Mesenteric fat pad (tissue), 1 donor: ENCODE results near the gene ARSB. TPM values are rescaled to one million over a fixed set of nuclear protein-coding genes. Genes with fewer than 3 reads are reported as not detected.
"Not testable (repeated sequence)": the region's sequence is repeated elsewhere in the genome, so short reads cannot be mapped to it uniquely, and the experiment has no call there.

Experiments used
- DNase-seq: peaks from one replicate; pipeline ENCODE4 v3.0.0-alpha.2; 2020; ENCODE audit warnings: low spot score
- total RNA-seq: library from RNA; stranded (reverse); fragmentation: NEBNext Ultra II Directional; extraction: Animal tissue kit (Norgen Biotek cat#: 25700); gene quantifications from one replicate; pipeline ENCODE4 v1.2.1, GENCODE V29; 2021
- donor health status: DM: yes; HTN: yes; CAD: no.

Gene ARSB
- total RNA-seq, 1 donor from 2014 or later, result 16.7 TPM

DNA sequence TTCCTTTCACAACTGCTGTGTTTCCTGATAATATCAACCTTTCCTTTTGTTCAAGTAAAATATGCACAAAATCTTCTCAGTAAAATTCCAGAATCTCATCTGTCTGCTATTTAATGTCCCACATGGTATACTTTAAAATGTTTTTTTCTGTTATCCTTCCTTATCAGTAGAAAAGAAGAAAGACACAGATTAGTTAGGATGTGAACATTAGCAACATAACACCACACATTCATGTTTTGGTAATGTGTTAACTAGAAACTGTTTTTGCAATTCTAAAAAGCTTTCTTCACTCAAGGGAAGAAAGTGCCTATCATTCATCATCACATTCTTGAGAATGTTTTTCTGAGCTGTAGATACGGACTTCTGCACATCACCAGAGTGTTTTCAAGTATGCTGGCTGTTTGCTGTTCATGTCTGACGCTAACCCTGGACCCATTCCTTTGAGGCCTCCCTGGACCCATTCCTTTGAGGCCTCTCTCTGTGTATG, 10.5 kb upstream of the ARSB start:
- DNase-seq, result no peak

DNA sequence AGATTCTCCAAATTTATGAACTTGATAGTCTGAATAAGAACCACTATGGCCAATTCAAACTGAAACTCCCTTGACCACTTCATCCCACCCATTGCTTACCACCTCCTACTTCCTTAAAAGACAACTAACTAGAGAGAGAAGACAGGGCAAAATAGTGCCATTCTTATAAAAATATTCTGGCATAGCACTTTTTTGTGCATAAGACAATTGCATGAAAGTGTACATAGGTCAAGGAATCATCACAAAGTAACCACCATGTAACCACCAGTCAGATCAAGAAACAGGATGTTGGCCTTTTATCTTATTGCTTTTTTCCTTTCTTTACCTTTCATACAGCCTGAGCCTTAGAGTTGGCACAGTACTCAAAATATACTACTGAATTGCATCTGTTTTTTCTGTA, 8.1 kb upstream of the ARSB start:
- DNase-seq, result no peak

DNA sequence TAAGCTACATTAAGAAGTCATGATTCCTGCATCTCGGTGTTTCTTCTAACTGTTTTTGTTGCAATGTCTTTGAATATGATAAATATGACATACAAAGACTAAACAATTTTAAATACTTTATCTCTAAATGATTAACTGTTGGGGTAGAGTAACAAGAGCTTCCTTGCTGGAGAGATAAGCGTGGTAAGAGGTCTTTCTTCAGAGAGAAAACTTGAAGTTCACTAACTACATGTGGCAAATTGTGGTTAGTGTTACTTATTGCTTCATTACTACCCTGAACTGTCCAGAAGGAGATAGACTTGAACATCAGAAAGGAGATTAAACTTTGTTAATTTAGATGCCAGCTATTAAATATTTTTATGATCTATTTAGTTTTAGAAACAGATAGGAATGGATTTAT, 7.0 kb upstream of the ARSB start:
- no peak for DNase-seq

DNA sequence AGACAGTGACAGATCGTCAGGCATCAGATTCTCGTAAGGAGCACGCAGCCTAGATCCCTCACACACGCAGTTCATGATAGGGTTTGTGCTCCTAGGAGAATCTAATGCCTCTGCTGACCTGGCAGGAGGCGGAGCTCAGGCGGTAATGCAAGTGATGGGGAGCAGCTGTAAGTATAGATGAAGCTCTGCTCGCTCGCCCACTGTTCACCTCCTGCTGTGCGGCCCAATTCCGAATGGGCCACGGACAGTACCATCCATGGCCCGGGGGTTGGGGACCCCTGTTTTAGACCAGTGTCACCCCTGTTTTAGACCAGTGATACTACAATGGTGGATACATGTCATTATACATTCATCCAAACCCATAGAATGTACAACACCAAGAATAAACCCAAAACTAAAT, 4.0 kb upstream of the ARSB start:
- DNase-seq, result no peak

GRCh38 chr5:78985725-78986223, 664 bp upstream of the ARSB start:
- no peak for DNase-seq

DNA sequence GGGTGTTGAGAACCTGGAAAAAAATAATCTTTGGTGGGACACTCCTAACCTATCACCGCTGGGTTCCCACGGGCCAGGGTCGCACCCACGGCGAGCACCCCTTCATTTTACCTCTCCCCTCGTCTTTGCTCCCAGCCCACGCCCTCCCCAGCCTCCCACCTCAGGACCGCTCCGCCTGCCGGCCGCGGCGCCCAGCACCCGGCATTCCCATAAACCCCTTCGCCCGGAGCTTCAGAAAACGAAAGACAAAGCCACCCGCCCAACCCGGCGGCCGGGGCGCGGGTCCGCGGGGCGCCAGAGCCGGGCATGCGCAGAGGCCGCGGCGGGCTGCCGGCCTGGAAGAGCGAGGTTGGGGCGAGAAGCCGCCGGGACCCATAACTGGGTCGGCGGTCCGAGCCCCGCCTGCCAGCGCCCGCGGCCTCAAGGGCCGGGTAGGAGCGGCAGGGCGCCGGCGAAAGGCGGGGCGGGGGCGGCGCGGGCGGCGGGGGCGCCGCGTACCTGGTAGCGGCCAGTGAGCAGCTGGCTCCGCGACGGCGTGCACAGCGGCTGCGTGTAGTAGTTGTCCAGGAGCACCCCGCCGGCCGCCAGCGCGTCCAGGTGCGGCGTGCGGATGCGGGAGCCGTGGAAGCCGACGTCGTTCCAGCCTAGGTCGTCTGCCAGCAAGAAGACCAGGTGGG, 533 bp downstream of the ARSB start:
- DNase-seq, result peak; percentile 94

DNA sequence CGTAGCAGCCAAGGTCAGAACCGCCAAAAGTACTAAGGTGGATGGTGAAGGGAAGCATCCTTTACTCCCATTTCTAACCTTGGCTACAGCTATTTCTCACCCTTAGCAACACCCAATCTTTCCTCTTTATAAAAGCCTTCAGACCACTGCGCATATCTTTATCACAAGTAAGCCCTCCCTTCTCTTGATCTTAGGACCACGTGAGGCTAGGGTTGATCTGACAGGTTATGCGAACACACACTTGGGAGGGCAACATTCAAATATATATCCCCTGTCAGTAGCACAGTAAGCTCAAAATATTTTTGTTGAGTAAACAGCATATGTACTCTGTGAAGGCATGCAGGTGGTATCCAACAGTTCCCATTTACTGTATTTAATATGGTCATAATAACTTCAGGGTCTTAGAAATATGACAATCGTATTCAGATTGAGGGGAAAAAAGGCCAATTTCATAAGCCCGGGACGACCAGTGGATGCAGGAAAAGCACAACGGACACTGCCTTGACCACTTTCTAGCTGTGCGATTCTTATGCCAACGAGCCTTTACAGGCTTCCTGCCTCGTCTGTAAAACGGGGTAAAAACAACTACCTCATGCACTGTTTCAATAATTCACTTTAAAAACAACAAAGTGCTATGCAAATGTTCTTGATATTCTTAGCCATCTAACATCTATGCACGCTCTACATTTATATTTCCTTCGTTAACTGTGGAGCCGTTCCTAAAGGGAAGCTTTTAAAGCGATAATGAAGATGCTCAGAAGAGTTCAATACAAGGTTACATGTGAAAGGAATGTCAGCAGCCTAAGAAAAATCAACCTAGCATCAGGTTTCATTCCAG, 1.3 kb downstream of the ARSB start:
- DNase-seq, result no peak

GRCh38 chr5:78983194-78983593, 1.9 kb downstream of the ARSB start:
- DNase-seq, result not testable (repeated sequence)

DNA sequence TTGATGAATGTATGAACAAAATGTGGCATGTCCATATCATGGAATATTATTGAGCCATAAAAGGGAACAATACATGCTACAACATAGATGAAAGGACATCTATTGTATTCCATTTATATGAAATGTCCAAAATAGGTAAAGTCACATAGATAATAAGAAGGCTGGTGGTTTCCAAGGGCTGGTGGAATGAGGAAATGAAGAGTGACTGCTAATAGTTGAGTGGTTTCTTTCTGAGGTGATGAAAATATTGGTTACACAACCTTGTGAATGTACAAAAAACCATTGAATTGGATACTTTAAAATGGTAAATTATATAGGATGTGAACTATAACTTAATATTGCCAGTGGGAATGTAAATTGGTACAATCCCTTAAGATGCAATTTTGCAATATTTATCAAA, 5.2 kb downstream of the ARSB start:
- DNase-seq, result no peak

- DNase-seq, result no peak
Observed at GRCh38 chr5:78979117-78979742, 5.9 kb downstream of the ARSB start.

DNA sequence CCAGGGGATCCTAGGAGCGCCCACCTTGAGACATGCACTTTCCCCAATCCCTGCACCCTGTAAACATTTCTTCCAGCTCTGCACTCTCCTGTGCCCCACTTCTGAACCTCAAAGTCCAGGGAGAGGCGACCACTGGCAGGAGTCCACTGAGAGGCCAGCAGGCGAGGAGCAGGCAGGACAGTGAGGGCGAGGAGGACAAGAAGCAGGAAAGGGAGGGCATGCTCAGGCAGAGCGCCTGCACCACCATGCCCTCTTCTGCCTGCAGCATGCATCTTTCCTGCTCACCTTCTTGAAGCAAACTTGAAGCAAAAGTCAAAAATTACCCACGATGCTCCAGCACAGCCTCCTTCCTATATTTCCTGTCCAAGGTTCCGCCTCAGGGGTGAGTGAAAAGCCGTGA, 10.1 kb downstream of the ARSB start:
- no peak for DNase-seq

- DNase-seq, result no peak
Observed at GRCh38 chr5:78974601-78975000, 10.5 kb downstream of the ARSB start.

DNA sequence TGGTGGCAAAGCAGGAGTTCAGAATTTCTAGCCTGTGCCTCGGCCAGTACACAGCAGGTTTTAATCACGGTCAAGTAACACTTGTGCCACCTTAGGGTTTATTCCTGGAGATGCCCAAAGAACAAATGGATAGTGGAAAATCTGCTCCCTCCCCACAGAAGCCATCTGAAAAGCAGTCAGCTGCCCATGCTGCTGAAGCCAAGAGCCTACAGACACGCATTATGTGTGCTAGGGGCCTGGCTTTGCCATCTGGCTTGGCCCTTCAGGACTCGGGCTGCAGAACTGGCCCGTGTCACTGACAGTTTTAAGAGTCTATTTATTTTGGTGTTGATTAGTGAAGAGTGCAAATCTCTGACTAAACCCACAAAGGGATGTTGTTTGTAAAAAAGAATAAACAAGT, 11.1 kb downstream of the ARSB start:
- DNase-seq, result no peak

- DNase-seq, result no peak
Observed at GRCh38 chr5:78972654-78973428, 12.3 kb downstream of the ARSB start.

- DNase-seq, result no peak
Observed at GRCh38 chr5:78971998-78972397, 13.1 kb downstream of the ARSB start.

DNA sequence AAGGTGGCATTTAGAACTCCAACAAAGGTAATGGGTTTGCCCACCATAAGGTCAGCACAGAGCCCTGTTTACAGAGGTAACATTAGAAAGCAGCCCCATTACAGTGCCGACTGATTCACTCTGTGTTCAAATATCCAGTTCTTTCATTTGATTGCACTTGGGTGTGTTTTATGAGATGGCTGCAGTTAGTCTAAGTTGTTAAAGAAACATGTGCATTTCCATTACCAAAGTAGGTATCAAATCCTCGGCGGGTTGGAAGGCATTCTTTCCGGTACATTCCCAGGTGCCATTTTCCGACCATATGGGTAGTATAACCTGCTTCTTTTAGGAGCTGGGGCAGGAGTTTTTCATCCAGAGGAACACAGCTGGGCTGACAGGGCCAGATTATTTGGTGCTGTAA, 16.3 kb downstream of the ARSB start:
- DNase-seq, result no peak

- DNase-seq, result no peak
Observed at GRCh38 chr5:78964889-78965288, 20.2 kb downstream of the ARSB start.

DNA sequence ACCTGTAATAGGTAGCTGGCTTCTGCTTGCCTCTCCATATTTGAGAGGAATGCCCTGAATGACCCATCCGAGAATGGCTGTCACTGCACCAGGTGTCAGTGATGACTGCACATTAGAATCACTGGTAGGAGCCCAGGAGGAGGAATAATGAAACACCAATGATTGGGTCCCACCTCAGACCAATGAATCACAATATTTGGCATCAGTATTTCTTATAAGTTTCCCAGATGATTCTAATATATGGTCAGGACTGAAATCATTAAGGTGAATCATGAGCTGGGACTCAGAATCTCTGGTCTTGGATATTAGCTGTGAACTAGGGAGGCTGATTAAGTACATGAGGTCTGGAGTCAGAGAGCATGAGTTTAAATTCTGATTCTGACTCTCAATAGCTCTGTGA, 23.4 kb downstream of the ARSB start:
- DNase-seq, result no peak

GRCh38 chr5:78959767-78960166, 25.3 kb downstream of the ARSB start:
- DNase-seq, result no peak

DNA sequence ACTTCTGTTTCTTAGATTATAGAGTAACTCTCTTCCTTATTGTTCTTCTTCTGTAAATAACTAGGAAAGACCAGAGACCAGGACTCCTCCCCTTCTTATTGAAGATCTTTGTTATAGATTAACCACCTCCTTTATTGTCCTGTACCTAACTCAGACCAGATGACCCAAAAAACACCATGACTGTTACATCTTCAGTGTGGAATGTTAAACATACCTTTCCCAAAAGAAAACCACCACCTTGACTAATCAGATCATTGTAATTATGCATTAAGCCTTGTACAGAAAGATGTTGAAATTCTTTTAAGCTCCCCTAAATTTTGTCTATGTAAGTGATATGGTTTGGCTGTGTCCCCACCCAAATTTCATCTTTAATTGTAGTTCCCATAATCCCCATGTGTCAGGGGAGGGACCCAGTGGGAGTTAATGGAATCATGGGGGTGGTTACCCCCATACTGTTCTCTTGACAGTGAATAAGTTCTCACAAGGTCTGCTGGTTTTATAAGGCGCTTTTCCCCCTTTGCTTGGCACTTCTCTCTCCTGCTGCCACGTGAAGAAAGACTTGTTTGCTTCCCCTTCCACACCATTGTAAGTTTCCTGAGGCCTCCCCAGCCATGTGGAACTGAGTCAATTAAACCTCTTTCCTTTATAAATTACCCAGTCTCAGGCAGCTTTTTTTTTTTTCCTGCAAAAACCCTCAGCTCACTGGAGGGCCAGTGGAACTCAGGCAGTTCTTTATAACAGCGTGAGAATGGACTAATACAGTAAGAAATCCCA, 26.3 kb downstream of the ARSB start:
- DNase-seq, result no peak

- DNase-seq, result no peak
Observed at GRCh38 chr5:78956901-78957300, 28.2 kb downstream of the ARSB start.
